ENCODE measurements around the gene RFTN1.

RFTN1 gene

GRCh38 chr3:16502347-16502908 is 11.1 kb downstream of the RFTN1 start:
- DNase-seq: no peak
- Histone ChIP-seq H3K23ac (ENCODE audit: low read length) (no peak overlapping the region), H3K4ac (ENCODE audit: low read depth, low read length) (no peak overlapping the region), H3K27ac (ENCODE audit: low read depth, low read length) (no peak overlapping the region), H3K79me2 (ENCODE audit: control insufficient read depth, insufficient read depth, low read length) (no peaks in the 10 kb centered on the region), H3K79me1 (ENCODE audit: low read length) (no peaks in the 10 kb centered on the region), H2BK120ac (ENCODE audit: low read depth, low read length) (no peak overlapping the region), H3K18ac (ENCODE audit: low read length) (no peak overlapping the region), H3K27me3 (ENCODE audit: insufficient read depth, low read length, poor library complexity) (no peaks in the 10 kb centered on the region), H2BK5ac (ENCODE audit: low read length) (no peak overlapping the region), H3K4me1 (ENCODE audit: control insufficient read depth, low read depth, low read length) (no peaks in the 10 kb centered on the region), H2BK15ac (replicated peaks; ENCODE audit: low read depth) (no peak overlapping the region), H3K36me3 (ENCODE audit: control insufficient read depth, insufficient read depth, low read length) (no peaks in the 10 kb centered on the region), H4K5ac (ENCODE audit: low read length) (no peak overlapping the region), H3K4me2 (ENCODE audit: low read length) (no peak overlapping the region), H4K8ac (ENCODE audit: low read depth, low read length) (no peak overlapping the region), H3K9ac (ENCODE audit: low read length) (no peak overlapping the region), H2AK5ac (ENCODE audit: low read length) (no peak overlapping the region), H3K4me3 (ENCODE audit: low read length) (no peak overlapping the region), H3K56ac (ENCODE audit: low read length) (no peak overlapping the region)
- no CpG with 5 or more reads among the region's 7 CpGs for WGBS (ENCODE audit: extremely low coverage, insufficient coverage, low lambda C conversion rate)

GRCh38 chr3:16501376-16501775 is 12.1 kb downstream of the RFTN1 start:
- Histone ChIP-seq H3K79me1 (ENCODE audit: low read length) (no peaks in the 10 kb centered on the region), H3K27ac (ENCODE audit: low read depth, low read length) (no peak overlapping the region), H3K4me1 (ENCODE audit: control insufficient read depth, low read depth, low read length) (no peaks in the 10 kb centered on the region), H4K8ac (ENCODE audit: low read depth, low read length) (no peak overlapping the region), H2BK15ac (replicated peaks; ENCODE audit: low read depth) (no peak overlapping the region), H3K36me3 (ENCODE audit: control insufficient read depth, insufficient read depth, low read length) (no peaks in the 10 kb centered on the region), H3K56ac (ENCODE audit: low read length) (no peak overlapping the region), H3K9ac (ENCODE audit: low read length) (no peak overlapping the region), H3K23ac (ENCODE audit: low read length) (no peak overlapping the region), H3K18ac (ENCODE audit: low read length) (no peak overlapping the region), H4K5ac (ENCODE audit: low read length) (no peak overlapping the region), H3K4me3 (ENCODE audit: low read length) (no peak overlapping the region), H3K79me2 (ENCODE audit: control insufficient read depth, insufficient read depth, low read length) (no peaks in the 10 kb centered on the region), H3K4ac (ENCODE audit: low read depth, low read length) (no peak overlapping the region), H3K27me3 (ENCODE audit: insufficient read depth, low read length, poor library complexity) (no peaks in the 10 kb centered on the region), H3K4me2 (ENCODE audit: low read length) (no peak overlapping the region), H2AK5ac (ENCODE audit: low read length) (no peak overlapping the region), H2BK5ac (ENCODE audit: low read length) (no peak overlapping the region), H2BK120ac (ENCODE audit: low read depth, low read length) (no peak overlapping the region)
- no CpG with 5 or more reads among the region's 4 CpGs for WGBS (ENCODE audit: extremely low coverage, insufficient coverage, low lambda C conversion rate)
- DNase-seq: no peak

- Histone ChIP-seq H2BK15ac (replicated peaks; ENCODE audit: low read depth) (no peak overlapping the region), H3K4ac (ENCODE audit: low read depth, low read length) (no peak overlapping the region), H2BK5ac (ENCODE audit: low read length) (no peak overlapping the region), H4K5ac (ENCODE audit: low read length) (no peak overlapping the region), H3K18ac (ENCODE audit: low read length) (no peak overlapping the region), H4K8ac (ENCODE audit: low read depth, low read length) (no peak overlapping the region), H3K4me3 (ENCODE audit: low read length) (no peak overlapping the region), H3K79me1 (ENCODE audit: low read length) (no peaks in the 10 kb centered on the region), H2BK120ac (ENCODE audit: low read depth, low read length) (no peak overlapping the region), H3K23ac (ENCODE audit: low read length) (no peak overlapping the region), H3K4me2 (ENCODE audit: low read length) (no peak overlapping the region), H2AK5ac (ENCODE audit: low read length) (no peak overlapping the region), H3K56ac (ENCODE audit: low read length) (no peak overlapping the region), H3K27me3 (ENCODE audit: insufficient read depth, low read length, poor library complexity) (no peaks in the 10 kb centered on the region), H3K36me3 (ENCODE audit: control insufficient read depth, insufficient read depth, low read length) (no peaks in the 10 kb centered on the region), H3K9ac (ENCODE audit: low read length) (no peak overlapping the region), H3K27ac (ENCODE audit: low read depth, low read length) (no peak overlapping the region), H3K79me2 (ENCODE audit: control insufficient read depth, insufficient read depth, low read length) (no peaks in the 10 kb centered on the region), H3K4me1 (ENCODE audit: control insufficient read depth, low read depth, low read length) (no peaks in the 10 kb centered on the region)
- no CpG with 5 or more reads among the region's 12 CpGs for WGBS (ENCODE audit: extremely low coverage, insufficient coverage, low lambda C conversion rate)
- DNase-seq: no peak
Observed at GRCh38 chr3:16500911-16501310, 12.6 kb downstream of the RFTN1 start.

GRCh38 chr3:16500093-16500492 is 13.4 kb downstream of the RFTN1 start:
- no peak overlapping the region for H3K23ac ChIP-seq (ENCODE audit: low read length)
- no peaks in the 10 kb centered on the region for H3K36me3 ChIP-seq (ENCODE audit: control insufficient read depth, insufficient read depth, low read length)
- H3K56ac ChIP-seq (ENCODE audit: low read length): no peak overlapping the region
- no peaks in the 10 kb centered on the region for H3K79me1 ChIP-seq (ENCODE audit: low read length)
- WGBS (ENCODE audit: extremely low coverage, insufficient coverage, low lambda C conversion rate): no CpG with 5 or more reads among the region's 1 CpG
- H2BK5ac ChIP-seq (ENCODE audit: low read length): no peak overlapping the region
- no peak overlapping the region for H2BK120ac ChIP-seq (ENCODE audit: low read depth, low read length)
- H2AK5ac ChIP-seq (ENCODE audit: low read length): no peak overlapping the region
- H3K4ac ChIP-seq (ENCODE audit: low read depth, low read length): no peak overlapping the region
- H4K8ac ChIP-seq (ENCODE audit: low read depth, low read length): no peak overlapping the region
- no peak overlapping the region for H3K27ac ChIP-seq (ENCODE audit: low read depth, low read length)
- no peak overlapping the region for H3K9ac ChIP-seq (ENCODE audit: low read length)
- no peaks in the 10 kb centered on the region for H3K27me3 ChIP-seq (ENCODE audit: insufficient read depth, low read length, poor library complexity)
- H3K18ac ChIP-seq (ENCODE audit: low read length): no peak overlapping the region
- H4K5ac ChIP-seq (ENCODE audit: low read length): no peak overlapping the region
- H2BK15ac ChIP-seq (replicated peaks; ENCODE audit: low read depth): no peak overlapping the region
- peaks cover 2% of the 10 kb centered on the region for H3K4me1 ChIP-seq (ENCODE audit: control insufficient read depth, low read depth, low read length)
- no peak for DNase-seq
- no peak overlapping the region for H3K4me3 ChIP-seq (ENCODE audit: low read length)
- no peaks in the 10 kb centered on the region for H3K79me2 ChIP-seq (ENCODE audit: control insufficient read depth, insufficient read depth, low read length)
- no peak overlapping the region for H3K4me2 ChIP-seq (ENCODE audit: low read length)

- no peak overlapping the region for H2BK15ac ChIP-seq (replicated peaks; ENCODE audit: low read depth)
- no peak overlapping the region for H2BK120ac ChIP-seq (ENCODE audit: low read depth, low read length)
- no peak overlapping the region for H3K18ac ChIP-seq (ENCODE audit: low read length)
- H3K4me1 ChIP-seq (ENCODE audit: control insufficient read depth, low read depth, low read length): peaks cover 3% of the 10 kb centered on the region
- WGBS (ENCODE audit: extremely low coverage, insufficient coverage, low lambda C conversion rate): no CpG with 5 or more reads among the region's 4 CpGs
- H3K27ac ChIP-seq (ENCODE audit: low read depth, low read length): no peak overlapping the region
- no peaks in the 10 kb centered on the region for H3K27me3 ChIP-seq (ENCODE audit: insufficient read depth, low read length, poor library complexity)
- no peaks in the 10 kb centered on the region for H3K79me1 ChIP-seq (ENCODE audit: low read length)
- no peak overlapping the region for H4K8ac ChIP-seq (ENCODE audit: low read depth, low read length)
- no peak overlapping the region for H2BK5ac ChIP-seq (ENCODE audit: low read length)
- no peak overlapping the region for H3K23ac ChIP-seq (ENCODE audit: low read length)
- H4K5ac ChIP-seq (ENCODE audit: low read length): no peak overlapping the region
- H3K4me3 ChIP-seq (ENCODE audit: low read length): no peak overlapping the region
- H3K4ac ChIP-seq (ENCODE audit: low read depth, low read length): no peak overlapping the region
- no peaks in the 10 kb centered on the region for H3K79me2 ChIP-seq (ENCODE audit: control insufficient read depth, insufficient read depth, low read length)
- no peak overlapping the region for H3K9ac ChIP-seq (ENCODE audit: low read length)
- H3K4me2 ChIP-seq (ENCODE audit: low read length): no peak overlapping the region
- no peak overlapping the region for H3K56ac ChIP-seq (ENCODE audit: low read length)
- no peaks in the 10 kb centered on the region for H3K36me3 ChIP-seq (ENCODE audit: control insufficient read depth, insufficient read depth, low read length)
- DNase-seq: no peak
- H2AK5ac ChIP-seq (ENCODE audit: low read length): no peak overlapping the region
Observed at GRCh38 chr3:16499351-16499750, 14.1 kb downstream of the RFTN1 start.
